H54 (cell line): ENCODE data around the gene CRCP.
"Not testable (repeated sequence)": the region's sequence is repeated elsewhere in the genome, so short reads cannot be mapped to it uniquely, and the experiment has no call there.

ENCODE experiments used
- DNase-seq: peaks from one replicate; pipeline ENCODE4 v3.0.0; 2011; ENCODE audit warnings: low spot score, mixed read lengths; ENCODE audit not compliant: insufficient read length
- FAIRE-seq: peaks from 3 replicates; lab custom pipeline; 2011; peaks lifted over from hg19 to GRCh38; lab: Jason Lieb, UNC
- POLR2A ChIP-seq: IDR thresholded peaks from 2 replicates; pipeline ENCODE4 v1.6.1; 2011; ENCODE audit warnings: low read depth, mild to moderate bottlenecking, low read length

Gene CRCP

DNA sequence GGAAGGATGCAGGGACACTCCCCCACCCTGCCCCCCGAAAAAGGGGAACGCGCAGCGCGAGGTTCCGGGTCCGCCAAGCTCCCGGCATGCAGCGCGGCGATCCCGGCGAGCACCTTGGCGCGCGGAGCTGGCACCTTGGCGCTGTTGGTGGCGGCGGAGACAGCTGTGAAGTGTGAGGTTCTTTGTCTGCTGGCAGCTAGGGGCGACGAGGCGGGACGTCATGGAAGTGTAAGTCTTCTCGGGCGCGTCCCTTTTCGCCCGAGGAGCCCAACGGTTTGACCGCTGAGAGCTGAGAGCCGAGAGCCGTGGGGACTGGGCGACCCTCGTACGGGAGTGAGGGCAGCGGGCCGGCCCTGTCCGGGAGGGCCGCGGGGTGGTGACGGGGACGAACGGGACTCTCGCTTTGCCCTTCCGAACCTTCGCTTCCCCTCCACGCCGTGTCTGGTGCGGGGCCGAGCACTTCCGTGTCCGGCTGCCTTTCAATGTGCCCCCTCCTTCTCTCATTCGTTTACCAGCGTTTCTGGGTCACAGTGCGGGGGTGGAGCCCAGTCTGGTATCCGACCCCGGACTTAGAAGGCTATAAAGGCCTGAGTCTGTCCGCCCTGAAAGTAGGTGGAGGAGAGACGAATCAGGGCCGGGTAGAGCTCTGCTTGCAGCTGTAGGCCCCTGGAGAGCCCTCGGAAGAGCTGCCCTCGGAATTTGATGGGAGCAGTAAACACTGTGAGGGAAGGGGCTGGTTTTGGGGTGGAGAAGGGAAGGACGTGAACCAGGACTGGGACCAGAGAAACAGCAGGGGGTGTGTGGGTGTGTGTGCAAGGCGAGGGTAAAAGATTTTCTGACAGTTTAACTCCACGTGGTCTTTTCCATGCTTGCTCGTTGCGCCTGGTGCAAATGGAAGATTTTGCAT is at the start of gene CRCP:
CRCP (plus strand) TSS at position 105 of the 907 bp plus-strand sequence; CDS start at position 221, 116 bp downstream.
- TF ChIP-seq POLR2A: peak; percentile 81
- FAIRE-seq (no peak), DNase-seq (peak; percentile 67)

DNA sequence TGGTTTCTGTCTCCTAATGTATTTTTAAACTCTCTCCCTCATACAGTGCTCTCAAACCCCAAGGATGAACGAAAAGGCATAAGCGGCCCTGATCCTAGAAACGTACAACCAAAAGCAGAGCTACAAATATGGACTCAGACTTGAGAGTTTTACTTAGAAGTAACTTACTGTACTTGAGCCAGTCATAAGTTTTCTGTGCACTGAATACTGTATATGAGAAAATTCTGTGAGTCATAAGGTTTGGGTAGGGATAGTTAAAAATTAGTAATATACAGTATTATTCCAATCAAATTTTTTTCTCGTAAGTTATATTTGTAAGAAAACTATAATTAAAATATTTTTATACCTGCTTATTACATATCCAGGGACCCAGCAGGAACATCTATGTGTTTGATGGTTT is 44.9 kb upstream of the CRCP start:
- DNase-seq (no peak), FAIRE-seq (no peak)

DNA sequence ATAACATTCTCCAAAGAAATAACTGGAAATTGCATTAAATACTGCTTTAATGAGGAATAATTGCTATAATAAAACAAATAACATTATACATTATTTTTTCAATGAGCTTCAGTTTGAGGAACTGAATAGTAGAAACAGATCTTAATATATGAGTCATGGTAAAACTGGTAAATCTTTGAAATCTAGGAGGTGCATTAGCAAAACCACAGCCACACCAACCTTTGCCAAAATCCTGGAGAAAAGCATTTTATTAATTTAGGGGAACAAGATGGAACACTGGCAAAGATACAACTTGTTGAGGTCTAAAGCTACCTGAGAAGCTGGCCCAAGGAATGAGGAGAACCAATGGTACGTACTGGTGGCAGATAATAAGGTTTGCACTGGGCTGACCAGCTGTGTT is 44.4 kb upstream of the CRCP start:
- FAIRE-seq: no peak
- no peak for TF ChIP-seq POLR2A
- no peak for DNase-seq

More for the DNA sequence above, 44.9 kb upstream of the CRCP start:
- TF ChIP-seq POLR2A: no peak

DNA sequence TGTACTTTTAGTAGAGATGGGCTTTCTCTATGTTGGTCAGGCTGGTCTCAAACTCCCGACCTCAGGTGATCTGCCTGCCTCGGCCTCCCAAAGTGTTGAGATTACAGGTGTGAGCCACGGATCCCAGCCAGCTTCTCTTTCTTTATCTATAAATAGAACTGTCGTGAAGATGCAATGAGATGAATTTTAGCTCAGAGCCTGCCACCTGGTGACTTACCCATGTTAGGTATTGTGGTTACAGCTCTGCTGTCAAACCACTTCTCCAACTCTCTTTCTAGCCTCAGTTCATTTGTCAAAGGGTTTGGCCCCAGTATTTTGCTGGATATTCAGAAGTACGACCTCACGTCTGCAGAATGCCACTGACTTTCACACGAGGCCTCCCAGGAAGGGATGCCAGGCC is 42.4 kb upstream of the CRCP start:
- not testable (repeated sequence) for DNase-seq, FAIRE-seq

DNA sequence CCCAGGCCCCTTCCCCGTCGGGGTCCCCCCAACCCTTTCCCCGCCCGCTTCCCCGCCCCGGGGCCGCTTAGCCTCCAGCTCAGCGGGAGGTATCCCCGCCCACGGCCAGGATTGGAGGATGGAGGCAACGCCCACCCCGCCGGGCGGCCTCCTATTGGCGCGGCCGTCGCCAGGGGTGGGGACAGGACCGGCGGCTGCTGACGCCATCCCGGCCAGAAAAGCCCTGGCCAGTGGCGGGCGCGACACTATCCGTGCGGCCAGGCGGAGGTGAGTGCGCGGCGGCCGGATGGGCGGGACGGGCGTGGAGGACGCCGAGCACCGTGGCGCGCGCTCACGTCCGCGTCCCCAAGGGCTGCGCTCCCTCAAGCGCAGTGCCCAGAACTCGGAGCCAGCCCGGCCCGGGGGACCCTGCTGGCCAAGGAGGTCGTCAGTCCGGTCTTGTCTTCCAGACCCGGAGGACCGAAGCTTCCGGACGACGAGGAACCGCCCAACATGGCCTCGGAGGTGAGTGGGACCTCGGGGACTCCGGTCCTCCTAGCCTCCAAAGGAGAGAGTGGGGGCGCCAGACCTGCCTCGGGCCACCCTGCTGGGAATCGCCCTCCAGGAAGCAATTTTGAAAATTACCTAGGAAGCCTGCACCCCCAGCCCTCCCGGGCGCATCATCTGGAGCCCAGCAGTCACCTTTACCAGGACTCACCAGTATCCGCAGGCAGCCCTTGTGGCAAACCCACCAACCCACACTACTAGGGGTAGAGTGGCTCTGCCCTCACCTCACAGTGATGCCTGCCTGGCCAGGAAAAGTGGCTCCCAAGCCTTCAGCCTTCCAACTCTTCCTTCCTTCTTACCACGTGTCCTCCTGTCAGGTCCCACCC is 38.8 kb upstream of the CRCP start, which contains the start of gene ASL:
ASL (plus strand) TSS at position 230 of the 872 bp plus-strand sequence; CDS start at position 493, 263 bp downstream.
- no peak for FAIRE-seq
- DNase-seq: peak; percentile 99
- peak; percentile 97 for TF ChIP-seq POLR2A

DNA sequence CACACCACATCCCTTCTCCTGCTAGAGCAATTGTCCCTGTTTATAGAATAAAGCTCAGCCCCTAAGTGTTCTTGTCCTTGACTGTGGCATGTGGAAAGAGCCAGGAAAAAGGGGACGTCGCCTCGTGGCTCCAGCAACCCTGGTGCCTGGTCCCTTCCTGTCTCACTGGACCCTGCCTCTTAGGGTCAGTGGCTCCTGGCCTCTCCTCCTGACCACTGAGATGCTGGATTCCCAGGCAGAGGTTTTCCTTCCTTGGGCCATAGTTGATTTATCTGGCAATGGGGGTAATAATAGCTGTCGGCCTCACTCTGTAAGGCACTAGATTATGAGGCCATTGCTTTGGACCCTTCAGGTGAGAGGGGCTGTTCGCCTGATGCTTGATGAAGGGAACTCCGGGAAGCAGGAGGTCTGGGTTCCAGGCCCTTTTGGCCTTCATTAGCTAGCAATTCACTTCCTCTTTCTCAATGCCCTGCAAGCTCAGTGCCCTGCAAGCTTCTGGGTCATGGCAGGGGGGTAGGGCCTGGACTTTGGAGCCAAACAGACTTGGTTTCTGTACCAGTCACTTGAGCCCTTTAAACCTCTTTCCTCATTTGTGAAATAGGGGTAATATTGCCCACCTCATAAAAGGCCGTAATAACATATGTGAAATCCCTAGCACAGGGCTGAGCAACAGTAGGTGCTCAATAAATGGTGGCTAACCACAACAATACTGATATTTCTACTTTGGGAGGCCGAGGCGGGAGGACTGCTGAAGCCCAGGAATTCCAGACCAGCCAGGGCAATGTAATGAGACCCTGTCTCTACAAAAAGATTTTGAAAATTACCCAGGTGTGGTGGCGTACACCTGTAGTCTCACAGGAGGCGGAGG is 38.0 kb upstream of the CRCP start:
- no peak for DNase-seq
- peak; percentile 20; the same call in 1 of the 2 replicates for TF ChIP-seq POLR2A
- FAIRE-seq: no peak

DNA sequence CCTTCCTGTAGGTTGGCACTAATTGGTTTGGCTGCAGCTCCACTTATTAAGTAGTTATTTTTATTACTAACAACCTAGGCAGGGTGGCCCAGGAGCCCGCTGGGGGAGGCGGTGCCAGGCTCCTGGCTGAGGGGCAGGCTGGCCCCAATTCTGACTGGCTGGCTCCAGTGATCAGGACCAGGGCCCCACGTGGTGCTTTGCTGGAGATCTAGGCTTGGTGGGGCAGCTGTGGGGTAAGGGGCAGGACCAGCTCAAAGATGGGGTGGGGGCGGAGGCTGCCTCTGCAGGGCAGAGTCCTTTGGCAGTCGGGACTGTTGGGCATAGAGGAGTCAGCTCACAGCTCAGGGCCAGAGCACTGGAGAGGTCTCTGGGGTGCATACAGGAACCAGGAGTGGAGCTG is 36.6 kb upstream of the CRCP start:
- FAIRE-seq (no peak), DNase-seq (no peak)
- TF ChIP-seq POLR2A: no peak

DNA sequence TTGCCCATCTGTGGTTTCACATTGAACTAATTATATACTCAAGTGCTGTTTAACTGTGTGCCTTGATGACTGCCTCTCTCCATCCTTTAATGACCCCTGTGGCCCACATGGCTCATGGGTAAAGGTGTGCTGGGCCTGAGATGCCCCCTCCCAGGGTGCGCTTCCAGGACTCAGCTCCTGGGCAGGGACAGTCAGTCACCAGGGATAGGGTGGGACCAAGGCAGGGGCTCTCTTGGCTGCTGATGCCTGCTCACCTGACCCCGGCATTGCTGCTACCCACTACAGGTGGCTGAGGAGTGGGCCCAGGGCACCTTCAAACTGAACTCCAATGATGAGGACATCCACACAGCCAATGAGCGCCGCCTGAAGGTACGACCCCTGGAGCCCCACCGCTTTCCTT is 32.6 kb upstream of the CRCP start:
- FAIRE-seq (no peak), DNase-seq (no peak)
- TF ChIP-seq POLR2A: no peak

DNA sequence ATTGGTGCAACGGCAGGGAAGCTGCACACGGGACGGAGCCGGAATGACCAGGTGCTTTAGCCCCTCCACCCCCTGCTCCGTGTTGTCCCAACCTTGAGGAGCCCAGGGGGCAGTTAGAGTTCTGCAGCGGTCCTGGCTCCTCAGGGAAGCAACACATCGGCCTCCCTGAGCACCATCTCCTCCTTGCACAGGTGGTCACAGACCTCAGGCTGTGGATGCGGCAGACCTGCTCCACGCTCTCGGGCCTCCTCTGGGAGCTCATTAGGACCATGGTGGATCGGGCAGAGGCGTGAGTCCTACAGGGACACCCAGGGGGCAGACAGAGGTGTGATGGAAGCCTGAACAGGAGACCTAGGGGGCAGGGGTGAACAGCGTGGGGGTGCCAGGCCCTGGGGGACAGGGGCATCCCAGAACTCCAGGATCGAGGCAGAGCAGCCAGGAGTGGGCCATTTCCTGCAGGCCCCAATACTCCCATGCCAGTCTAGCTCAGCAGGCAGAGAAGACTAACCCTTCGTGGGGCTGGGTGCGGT is 31.7 kb upstream of the CRCP start:
- no peak for TF ChIP-seq POLR2A
- DNase-seq: no peak
- FAIRE-seq: no peak

DNA sequence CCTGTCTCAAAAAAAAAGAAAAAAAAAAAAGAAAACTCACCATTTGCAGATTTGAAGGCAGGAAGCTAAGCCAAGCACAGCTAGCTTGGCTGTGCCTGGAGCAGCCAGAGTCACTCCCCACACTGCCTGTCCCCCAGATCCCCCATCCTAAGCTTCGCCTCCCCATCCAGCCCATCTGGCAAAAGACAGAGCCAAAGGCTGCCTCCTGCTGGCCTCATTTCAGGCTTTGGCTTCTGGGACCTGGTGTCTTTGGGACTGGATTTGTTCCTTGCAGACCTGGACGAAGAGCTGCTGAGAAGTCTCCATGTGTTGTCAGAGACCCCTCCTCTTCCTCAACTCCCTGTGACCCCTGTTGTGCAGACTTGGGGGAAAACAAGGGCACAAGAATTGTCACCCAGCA is 31.0 kb upstream of the CRCP start:
- no peak for DNase-seq
- TF ChIP-seq POLR2A: no peak
- no peak for FAIRE-seq

DNA sequence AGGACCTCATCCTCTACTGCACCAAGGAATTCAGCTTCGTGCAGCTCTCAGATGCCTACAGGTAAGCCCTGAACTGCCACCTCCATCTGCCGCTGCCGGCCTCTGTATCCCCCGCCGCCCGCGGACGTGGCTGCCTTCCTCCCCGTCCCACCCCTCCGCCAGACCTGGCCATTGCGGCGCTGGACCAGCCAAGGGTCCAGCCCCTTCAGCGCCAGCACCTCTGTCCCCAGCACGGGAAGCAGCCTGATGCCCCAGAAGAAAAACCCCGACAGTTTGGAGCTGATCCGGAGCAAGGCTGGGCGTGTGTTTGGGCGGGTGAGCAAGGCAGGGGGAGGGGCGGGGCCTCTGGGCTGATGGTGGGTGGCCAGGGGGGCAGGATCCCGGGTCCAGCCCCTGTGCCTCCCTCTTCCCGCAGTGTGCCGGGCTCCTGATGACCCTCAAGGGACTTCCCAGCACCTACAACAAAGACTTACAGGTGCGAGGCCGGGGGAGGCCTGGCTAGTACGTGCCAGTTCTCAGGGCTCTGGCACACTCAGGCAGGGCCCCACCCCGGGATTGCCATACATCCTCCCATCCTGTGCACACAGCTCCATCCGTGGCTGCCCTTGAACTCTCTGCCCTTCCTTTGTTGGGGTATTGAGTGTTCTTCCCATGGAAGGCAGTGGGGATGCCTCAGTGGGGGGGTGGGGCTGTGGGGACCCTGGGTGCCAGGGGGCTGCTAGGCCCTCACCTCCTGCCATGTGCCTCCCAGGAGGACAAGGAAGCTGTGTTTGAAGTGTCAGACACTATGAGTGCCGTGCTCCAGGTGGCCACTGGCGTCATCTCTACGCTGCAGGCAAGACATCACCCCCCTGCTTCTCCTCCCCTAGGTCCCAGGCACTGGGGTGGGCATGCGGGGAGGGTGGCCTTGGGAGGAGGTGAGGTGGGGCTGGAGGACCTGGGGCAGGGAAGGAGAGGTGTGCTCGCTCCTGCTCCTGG is 25.5 kb upstream of the CRCP start:
- FAIRE-seq (no peak), DNase-seq (no peak)
- TF ChIP-seq POLR2A: no peak

DNA sequence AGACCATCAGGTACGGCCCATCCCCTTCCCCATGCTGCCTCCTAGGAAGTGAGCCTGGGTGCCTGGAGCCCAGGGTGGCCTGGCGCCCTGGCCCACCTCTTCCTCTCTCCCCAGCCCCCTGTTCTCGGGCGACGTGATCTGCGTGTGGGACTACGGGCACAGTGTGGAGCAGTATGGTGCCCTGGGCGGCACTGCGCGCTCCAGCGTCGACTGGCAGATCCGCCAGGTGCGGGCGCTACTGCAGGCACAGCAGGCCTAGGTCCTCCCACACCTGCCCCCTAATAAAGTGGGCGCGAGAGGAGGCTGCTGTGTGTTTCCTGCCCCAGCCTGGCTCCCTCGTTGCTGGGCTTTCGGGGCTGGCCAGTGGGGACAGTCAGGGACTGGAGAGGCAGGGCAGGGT is 22.0 kb upstream of the CRCP start:
- TF ChIP-seq POLR2A: no peak
- FAIRE-seq: no peak
- no peak for DNase-seq
